Fibroblast of mammary gland (primary cell): ENCODE results near the gene ALDH1L2.
A peak's percentile ranks its signal among the peaks of the same experiment; 100 is the strongest.

ENCODE experiments used
- DNase-seq: peaks from one replicate; pipeline ENCODE4 v3.0.0-alpha.2; 2010; ENCODE audit warnings: low read depth
- H3K4me3 ChIP-seq: 2 replicates; pipeline ENCODE4 v1.5.1; 2011; ENCODE audit warnings: low read depth, mild to moderate bottlenecking, low read length, moderate library complexity; ENCODE audit not compliant: control insufficient read depth
- TF ChIP-seq, protein P1 (sequence below): conservative IDR thresholded peaks from 2 replicates; pipeline ENCODE4 v1.5.1; 2011; ENCODE audit warnings: low read depth, low read length, inconsistent platforms; ENCODE audit not compliant: control insufficient read depth, insufficient read depth

ALDH1L2 gene

DNA sequence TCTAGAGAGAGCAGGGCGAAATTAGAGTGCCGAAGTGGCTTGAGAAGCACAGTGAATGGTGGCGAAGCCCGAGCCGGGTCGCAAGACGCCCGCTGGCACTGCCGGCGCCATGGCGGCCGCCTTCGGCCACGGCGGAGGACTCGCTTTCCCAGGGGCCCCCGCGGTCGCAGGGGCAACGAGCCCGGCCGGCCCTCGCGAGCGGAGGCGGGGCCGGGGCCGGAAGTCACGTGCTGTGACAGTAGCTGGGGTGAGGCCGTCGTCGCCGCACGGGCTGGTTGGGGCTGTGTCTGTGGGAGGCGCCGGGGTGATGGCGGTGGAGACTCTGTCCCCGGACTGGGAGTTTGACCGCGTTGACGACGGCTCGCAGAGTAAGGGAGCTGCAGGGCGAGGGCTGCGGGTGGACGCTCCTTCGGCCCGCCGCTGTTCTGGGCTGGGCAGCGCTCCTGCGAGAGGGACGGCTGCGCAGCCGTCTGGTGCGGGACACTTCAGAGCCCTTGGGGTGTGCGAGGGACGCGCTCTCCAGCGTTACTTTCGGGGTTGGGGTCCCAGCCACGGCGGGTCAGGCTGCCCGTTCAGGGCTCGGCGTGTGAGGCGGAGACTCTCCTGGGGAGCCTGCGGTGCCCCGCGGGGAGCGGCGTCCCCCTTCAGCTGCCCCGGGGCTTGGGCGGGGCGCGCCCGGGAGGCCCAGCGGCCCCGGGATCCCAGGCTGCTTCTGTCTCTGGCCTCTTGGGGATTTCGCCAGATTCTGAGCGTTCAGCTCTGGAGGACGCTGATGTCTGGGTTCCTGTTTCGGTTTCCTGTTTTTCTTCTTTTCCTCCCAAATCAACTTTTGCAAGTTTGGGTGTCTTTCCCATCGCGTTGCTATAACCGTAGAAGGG is 23.5 kb upstream of the ALDH1L2 start, which contains the start of gene WASHC4:
Gene WASHC4, plus strand, starts transcription at position 238 of the 878 bp plus-strand sequence. Its CDS starts 70 bp downstream, at position 308.
- TF ChIP-seq, protein P1, sequence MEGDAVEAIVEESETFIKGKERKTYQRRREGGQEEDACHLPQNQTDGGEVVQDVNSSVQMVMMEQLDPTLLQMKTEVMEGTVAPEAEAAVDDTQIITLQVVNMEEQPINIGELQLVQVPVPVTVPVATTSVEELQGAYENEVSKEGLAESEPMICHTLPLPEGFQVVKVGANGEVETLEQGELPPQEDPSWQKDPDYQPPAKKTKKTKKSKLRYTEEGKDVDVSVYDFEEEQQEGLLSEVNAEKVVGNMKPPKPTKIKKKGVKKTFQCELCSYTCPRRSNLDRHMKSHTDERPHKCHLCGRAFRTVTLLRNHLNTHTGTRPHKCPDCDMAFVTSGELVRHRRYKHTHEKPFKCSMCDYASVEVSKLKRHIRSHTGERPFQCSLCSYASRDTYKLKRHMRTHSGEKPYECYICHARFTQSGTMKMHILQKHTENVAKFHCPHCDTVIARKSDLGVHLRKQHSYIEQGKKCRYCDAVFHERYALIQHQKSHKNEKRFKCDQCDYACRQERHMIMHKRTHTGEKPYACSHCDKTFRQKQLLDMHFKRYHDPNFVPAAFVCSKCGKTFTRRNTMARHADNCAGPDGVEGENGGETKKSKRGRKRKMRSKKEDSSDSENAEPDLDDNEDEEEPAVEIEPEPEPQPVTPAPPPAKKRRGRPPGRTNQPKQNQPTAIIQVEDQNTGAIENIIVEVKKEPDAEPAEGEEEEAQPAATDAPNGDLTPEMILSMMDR = no peak
- DNase-seq = peak; percentile 83
- H3K4me3 ChIP-seq = peak within 1 kb of the TSS; percentile 73

- DNase-seq = peak; percentile 57
- peak overlapping the region; percentile 73 for H3K4me3 ChIP-seq
- TF ChIP-seq, protein P1 = no peak
Measured at GRCh38 chr12:105107171-105107493, 22.9 kb upstream of the ALDH1L2 start.

DNA sequence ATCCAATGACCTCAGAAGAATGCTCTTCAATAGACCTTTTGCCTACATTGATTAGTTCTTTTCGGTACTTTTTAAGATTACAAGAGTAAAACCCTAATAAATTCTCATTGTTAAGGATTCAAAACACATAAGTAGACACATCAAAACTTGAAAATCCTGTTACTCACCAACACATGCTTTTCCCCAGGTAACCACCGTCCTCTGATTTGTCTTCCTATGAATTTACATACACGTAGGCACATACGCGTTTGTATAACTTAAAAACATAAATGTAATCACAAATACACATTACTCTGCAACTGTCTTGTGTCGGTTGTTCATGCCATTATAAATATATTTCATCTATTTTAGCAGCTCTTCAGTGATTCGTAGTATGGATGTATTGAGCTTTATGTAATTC is 22.4 kb upstream of the ALDH1L2 start:
- H3K4me3 ChIP-seq = peak overlapping the region; percentile 73
- TF ChIP-seq, protein P1 = no peak
- no peak for DNase-seq

- DNase-seq = no peak
- TF ChIP-seq, protein P1 = no peak
- H3K4me3 ChIP-seq = no peak overlapping the region
Measured at GRCh38 chr12:105104762-105105161, 20.5 kb upstream of the ALDH1L2 start.

- H3K4me3 ChIP-seq = no peak overlapping the region
- TF ChIP-seq, protein P1 = no peak
- no peak for DNase-seq
Measured at GRCh38 chr12:105102673-105103072, 18.4 kb upstream of the ALDH1L2 start.

- no peak overlapping the region for H3K4me3 ChIP-seq
- TF ChIP-seq, protein P1 = no peak
- peak; percentile 48 for DNase-seq
Measured at GRCh38 chr12:105100998-105101397, 16.7 kb upstream of the ALDH1L2 start.
